Caki2 (cell line): ENCODE results near the gene MFSD6. TPM values are rescaled to one million over a fixed set of nuclear protein-coding genes. Genes with fewer than 3 reads are reported as not detected.
"Not testable (repeated sequence)": the region's sequence is repeated elsewhere in the genome, so short reads cannot be mapped to it uniquely, and the experiment has no call there.

Experiments used
- DNase-seq: peaks from one replicate; pipeline ENCODE4 v3.0.0-alpha.2; 2015; ENCODE audit warnings: low read depth
- in situ Hi-C: cut with HindIII; loops from 2 replicates; pipeline ENCODE4 v1.10.0; 2016; ENCODE audit warnings: low sequenced_read_pairs, low pct_unique_long_range_greater_than_20kb, mixed read lengths
- total RNA-seq: library from RNA; depleted of rRNA; stranded (reverse); fragments of >200 nt; shearing (Covaris generic); gene quantifications from 2 replicates; pipeline ENCODE4 v1.2.3, GENCODE V29; 2014; ENCODE audit warnings: low replicate concordance

The MFSD6 gene
- total RNA-seq, 1 experiment from 2014 or later, result 9.0 TPM

- DNase-seq, result no peak
- in situ Hi-C loops, result no loop called here
Measured at GRCh38 chr2:190425883-190426658, 17.9 kb downstream of the MFSD6 start.

- in situ Hi-C loops, DNase-seq: not testable (repeated sequence)
Measured at GRCh38 chr2:190430866-190431265, 22.7 kb downstream of the MFSD6 start.

- no peak for DNase-seq
- in situ Hi-C loops, result no loop called here
Measured at GRCh38 chr2:190431907-190432306, 23.8 kb downstream of the MFSD6 start.

DNA sequence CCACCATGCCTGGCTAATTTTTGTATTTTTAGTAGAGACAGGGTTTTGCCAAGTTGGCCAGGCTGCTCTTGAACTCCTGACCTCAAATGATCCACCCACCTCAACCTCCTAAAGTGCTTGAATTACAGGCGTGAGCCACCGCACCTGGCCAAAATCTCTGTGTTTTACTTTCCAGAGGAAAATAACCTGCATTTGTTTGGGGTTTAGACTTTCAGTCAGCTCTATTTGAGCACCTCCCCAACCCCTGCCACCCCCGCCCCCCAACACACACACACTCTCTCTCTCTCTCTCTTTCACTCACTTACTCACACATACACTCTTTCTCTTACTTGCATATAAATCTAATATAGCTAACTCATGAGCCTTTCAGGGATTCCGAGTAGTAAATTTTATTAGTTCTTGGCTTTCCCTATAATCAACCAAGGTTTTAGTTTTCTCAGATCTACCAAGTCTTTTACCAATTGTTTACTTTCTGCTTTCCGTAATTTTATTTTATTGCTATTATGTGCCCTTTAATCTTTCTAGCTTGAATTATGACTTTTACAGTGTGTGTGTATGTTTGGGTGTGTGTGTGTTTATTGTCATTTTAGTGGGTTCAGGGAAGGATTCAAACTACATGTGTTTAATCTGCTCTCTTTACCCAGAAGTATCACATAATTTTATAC, 24.5 kb downstream of the MFSD6 start:
- in situ Hi-C loops, result no loop called here
- DNase-seq, result no peak

- in situ Hi-C loops, result no loop called here
- no peak for DNase-seq
Measured at GRCh38 chr2:190435031-190435670, 27.0 kb downstream of the MFSD6 start.

DNA sequence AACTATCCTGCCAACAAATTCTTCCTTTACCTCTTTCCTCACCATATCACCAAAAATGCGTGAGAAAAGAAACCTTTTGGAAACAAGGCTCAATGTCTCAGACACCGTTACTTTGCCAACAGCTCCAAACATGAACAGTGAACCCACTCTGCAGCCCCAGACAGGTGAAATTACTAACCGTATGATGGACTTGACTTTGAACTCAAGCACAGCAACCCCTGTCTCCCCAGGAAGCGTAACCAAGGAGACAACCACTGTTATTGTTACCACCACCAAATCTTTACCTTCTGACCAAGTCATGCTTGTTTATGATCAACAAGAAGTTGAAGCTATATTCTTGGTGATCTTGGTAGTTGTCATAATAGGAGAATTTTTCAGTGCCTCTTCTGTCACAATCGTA, 28.4 kb downstream of the MFSD6 start:
- in situ Hi-C loops, result no loop called here
- DNase-seq, result no peak

GRCh38 chr2:190440113-190440512, 32.0 kb downstream of the MFSD6 start:
- no peak for DNase-seq
- in situ Hi-C loops, result no loop called here

DNA sequence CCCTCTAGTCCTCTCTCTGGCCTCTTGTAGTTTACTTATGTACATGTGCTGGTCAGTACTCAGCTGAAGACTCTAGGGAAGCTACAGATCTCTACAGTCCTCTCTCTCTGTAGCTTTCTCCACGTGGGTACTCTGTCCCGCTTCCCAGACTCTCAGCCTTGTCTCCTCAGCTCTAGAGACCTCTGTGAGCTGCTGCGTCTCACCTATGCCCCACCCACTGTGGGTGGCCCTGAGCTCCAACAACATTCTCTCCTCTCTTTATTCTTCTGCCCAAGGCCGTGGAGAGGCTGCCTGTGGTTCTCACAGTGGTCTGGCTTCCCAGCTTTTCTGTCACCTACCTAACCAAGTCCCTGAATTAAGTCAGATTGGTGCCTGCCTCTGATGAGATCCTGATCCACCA, 33.4 kb downstream of the MFSD6 start:
- no peak for DNase-seq
- in situ Hi-C loops, result no loop called here

GRCh38 chr2:190443055-190443454, 34.9 kb downstream of the MFSD6 start:
- in situ Hi-C loops, result no loop called here
- no peak for DNase-seq

GRCh38 chr2:190443778-190444481, 35.8 kb downstream of the MFSD6 start:
- no peak for DNase-seq
- in situ Hi-C loops, result no loop called here

GRCh38 chr2:190444976-190445375, 36.8 kb downstream of the MFSD6 start:
- DNase-seq, result no peak
- in situ Hi-C loops, result no loop called here

- in situ Hi-C loops, result no loop called here
Measured at GRCh38 chr2:190446193-190446592, 38.0 kb downstream of the MFSD6 start.

GRCh38 chr2:190446750-190447516, 38.8 kb downstream of the MFSD6 start:
- DNase-seq, result no peak
- in situ Hi-C loops, result no loop called here

More at GRCh38 chr2:190446193-190446592, 38.0 kb downstream of the MFSD6 start:
- no peak for DNase-seq

GRCh38 chr2:190447766-190448165, 39.6 kb downstream of the MFSD6 start:
- no peak for DNase-seq
- in situ Hi-C loops, result no loop called here

DNA sequence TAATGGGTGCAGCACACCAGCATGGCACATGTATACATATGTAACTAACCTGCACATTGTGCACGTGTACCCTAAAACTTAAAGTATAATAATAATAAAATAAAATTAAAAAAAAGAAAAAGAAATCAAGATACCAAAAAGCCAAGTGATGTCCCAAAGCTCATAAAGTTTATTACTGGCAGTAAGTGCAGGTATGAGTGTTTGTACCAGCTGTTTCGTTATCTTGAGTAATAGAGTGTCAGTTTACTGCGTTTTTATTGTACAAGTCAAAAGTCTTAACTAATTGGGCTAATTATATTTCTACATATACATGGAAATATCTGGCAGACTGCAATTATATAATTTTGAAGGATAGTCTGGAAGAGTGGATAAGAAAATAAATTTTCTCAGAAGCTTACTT, 41.8 kb downstream of the MFSD6 start:
- DNase-seq, result no peak
- in situ Hi-C loops, result no loop called here

DNA sequence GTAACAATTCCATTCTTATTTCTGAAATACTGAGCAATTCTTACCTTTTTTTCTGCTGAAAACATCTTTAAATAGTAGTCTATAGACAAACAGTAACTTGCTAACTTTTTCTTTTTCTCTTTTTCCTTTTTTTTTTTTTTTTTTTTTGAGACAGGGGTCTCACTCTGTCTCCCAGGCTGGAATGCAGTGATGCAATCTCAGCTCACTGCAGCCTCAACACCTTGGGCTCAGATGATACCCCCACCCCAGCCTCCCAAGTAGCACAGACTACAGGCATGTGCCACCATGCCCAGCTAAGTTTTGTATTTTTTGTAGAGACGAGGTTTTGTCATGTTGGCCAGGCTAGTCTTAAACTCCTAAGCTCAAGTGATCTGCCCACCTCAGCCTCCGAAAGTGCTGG, 42.2 kb downstream of the MFSD6 start:
- in situ Hi-C loops, result no loop called here
- no peak for DNase-seq

DNA sequence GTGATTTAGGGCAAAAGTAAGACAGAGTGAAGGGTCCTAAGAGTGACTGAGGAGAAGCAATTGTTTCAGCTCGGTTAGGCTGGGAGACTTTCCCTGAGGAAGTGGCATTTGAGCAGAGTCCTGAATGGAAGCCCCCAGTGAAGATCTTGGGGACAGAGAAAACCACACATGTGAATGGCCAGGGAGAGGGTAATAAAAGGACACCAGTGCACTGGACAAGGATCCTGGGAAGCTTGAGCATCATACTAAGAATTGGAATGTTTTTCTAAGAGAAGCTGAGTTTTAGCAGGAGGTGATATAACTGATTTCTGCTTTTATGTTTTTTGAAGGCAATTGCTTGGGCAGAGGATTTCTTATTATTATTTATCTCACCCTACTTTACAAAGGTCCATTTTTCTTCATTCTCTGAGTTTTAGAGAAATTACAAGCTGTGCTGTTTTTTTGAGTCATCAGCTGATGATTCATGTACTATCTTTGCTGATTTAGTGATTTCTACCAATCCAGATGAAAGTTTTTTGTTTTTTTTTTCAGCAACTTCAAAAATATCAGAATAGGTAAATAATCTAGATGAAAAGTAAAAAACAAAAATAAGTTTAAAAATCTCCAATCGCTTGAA, 43.5 kb downstream of the MFSD6 start:
- in situ Hi-C loops, result no loop called here
- no peak for DNase-seq

DNA sequence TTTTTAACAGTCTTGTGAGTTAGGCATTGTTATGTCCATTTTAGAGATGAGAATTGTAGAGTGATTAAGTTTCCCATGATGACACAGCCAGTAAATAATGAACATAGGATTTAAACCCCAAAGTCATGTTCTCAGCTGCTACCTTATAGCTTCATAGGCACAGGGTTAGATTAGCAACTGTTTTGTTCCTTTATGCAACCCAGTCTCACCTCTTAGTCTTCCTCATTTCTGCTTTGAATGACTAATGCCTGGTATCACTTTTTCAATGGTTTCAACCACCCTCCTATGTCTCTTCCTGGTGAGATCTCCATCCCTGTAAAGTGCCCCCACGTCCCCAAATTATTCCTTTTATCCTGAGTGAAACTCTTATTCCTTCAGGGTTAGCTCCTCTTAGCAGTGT, 44.3 kb downstream of the MFSD6 start:
- no peak for DNase-seq
- in situ Hi-C loops, result no loop called here
